ENCODE results near the gene USP9X.

The USP9X gene, protein sequence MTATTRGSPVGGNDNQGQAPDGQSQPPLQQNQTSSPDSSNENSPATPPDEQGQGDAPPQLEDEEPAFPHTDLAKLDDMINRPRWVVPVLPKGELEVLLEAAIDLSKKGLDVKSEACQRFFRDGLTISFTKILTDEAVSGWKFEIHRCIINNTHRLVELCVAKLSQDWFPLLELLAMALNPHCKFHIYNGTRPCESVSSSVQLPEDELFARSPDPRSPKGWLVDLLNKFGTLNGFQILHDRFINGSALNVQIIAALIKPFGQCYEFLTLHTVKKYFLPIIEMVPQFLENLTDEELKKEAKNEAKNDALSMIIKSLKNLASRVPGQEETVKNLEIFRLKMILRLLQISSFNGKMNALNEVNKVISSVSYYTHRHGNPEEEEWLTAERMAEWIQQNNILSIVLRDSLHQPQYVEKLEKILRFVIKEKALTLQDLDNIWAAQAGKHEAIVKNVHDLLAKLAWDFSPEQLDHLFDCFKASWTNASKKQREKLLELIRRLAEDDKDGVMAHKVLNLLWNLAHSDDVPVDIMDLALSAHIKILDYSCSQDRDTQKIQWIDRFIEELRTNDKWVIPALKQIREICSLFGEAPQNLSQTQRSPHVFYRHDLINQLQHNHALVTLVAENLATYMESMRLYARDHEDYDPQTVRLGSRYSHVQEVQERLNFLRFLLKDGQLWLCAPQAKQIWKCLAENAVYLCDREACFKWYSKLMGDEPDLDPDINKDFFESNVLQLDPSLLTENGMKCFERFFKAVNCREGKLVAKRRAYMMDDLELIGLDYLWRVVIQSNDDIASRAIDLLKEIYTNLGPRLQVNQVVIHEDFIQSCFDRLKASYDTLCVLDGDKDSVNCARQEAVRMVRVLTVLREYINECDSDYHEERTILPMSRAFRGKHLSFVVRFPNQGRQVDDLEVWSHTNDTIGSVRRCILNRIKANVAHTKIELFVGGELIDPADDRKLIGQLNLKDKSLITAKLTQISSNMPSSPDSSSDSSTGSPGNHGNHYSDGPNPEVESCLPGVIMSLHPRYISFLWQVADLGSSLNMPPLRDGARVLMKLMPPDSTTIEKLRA (N-terminal part only)

DNA sequence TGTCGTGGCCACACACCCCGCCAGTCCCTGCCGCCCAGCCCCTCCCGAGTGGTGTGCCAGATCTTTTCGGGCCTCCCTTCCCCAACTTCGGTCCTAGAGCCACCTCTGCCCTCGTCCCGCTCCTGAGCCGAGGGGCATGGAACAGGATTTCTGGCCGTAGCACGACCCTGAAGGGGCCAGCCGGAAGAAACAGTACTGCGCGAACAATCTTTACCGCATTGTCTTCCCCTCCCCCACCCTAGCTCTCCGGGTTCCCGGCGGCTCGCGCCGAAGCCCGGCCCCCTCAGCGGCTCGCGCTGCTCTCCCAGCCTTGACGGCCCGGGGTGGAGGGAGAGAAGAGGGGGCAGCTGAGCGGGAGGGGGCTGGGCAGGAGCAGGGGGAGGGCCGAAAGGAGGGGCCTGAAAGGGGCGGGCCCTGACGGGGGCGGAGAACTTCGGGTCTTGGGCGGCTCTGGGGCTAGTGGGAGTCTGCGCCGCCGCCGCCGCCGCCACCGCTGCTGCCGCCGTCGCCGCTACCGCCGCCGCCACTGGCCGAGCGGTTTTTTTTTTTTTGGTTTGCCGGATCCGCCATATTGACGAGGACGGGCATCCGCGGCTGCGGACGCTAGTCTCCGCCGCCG lies at the start of gene USP9X:
USP9X (plus strand) TSS at position 553 of the 619 bp plus-strand sequence. CDS start 38,184 bp downstream, outside the sequence.
- TF ChIP-seq, protein P1, sequence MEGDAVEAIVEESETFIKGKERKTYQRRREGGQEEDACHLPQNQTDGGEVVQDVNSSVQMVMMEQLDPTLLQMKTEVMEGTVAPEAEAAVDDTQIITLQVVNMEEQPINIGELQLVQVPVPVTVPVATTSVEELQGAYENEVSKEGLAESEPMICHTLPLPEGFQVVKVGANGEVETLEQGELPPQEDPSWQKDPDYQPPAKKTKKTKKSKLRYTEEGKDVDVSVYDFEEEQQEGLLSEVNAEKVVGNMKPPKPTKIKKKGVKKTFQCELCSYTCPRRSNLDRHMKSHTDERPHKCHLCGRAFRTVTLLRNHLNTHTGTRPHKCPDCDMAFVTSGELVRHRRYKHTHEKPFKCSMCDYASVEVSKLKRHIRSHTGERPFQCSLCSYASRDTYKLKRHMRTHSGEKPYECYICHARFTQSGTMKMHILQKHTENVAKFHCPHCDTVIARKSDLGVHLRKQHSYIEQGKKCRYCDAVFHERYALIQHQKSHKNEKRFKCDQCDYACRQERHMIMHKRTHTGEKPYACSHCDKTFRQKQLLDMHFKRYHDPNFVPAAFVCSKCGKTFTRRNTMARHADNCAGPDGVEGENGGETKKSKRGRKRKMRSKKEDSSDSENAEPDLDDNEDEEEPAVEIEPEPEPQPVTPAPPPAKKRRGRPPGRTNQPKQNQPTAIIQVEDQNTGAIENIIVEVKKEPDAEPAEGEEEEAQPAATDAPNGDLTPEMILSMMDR (IDR thresholded peaks at IDR 0.05): no peak
- Histone ChIP-seq H3K4me2 (ENCODE audit: low read length) (peak within 1 kb of the TSS; percentile 91), H3K27ac (peak within 1 kb of the TSS; percentile 100), H3K9me3 (ENCODE audit: control insufficient read depth, low read length) (no peaks in the 10 kb centered on the region), H3K27me3 (ENCODE audit: control insufficient read depth, insufficient read depth, low read length) (no peaks in the 10 kb centered on the region), H2AFZ (peak within 1 kb of the TSS; percentile 86), H3K9ac (peak within 1 kb of the TSS; percentile 98), H3K36me3 (ENCODE audit: control insufficient read depth, insufficient read depth, low read length) (no peaks in the 10 kb centered on the region), H3K79me2 (peaks cover 13% of the 10 kb centered on the region), H3K4me3 (ENCODE audit: low read depth, low read length) (peak within 1 kb of the TSS; percentile 84), H3K4me1 (no peaks in the 10 kb centered on the region)

DNA sequence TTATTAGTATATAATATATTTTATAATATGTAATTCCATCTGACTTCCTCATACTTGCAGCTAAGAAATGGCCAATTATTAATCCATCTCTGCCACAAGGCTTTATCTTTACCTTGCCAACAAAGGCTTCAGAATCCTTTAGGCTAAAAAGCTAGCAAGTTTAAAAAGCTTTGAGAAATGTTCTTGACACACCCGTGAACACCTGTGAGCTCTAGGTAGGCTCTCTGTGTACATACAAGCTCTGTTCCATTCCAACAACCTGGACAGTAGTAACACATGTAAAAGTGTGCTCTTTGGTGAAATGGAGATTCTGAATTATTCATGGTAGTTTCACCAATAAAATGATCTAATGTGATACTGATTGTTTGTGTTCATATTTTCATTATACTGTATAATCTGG lies 49.7 kb upstream of the USP9X start:
- no peaks in the 10 kb centered on the region for H3K9me3 ChIP-seq (ENCODE audit: control insufficient read depth, low read length)
- TF ChIP-seq, protein P1 (IDR thresholded peaks at IDR 0.05): no peak

DNA sequence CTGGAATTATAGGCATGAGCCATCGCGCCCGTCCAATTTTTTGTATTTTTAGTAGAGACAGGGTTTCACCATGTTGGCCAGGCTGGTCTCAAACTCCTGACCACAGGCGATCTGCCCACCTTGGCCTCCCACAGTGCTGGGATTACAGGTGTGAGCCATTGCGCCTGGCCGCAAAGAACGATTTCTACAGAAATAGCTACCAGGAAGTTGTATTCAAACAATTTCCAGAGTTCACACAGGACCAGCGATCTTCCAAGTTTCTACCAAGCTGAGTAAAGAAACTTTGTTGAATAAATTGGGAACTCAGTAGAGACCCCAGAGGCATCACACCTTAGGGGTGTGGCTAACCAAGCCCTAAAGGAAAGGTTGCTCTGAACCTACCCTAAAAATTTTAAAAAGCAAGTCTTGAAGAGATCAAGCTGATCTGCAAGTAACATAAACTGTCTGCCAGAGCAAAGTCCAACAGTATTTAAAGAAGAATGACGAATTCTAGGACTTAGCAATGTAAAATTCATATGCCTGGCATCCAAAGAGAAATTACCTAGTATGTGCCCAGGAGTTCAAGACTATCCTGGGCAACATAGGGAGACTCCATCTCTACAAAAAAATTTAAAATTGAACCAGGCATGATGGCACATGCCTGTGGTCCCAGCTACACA lies 48.4 kb upstream of the USP9X start:
- TF ChIP-seq, protein P1 (IDR thresholded peaks at IDR 0.05): no peak
- Histone ChIP-seq H3K27me3 (ENCODE audit: control insufficient read depth, insufficient read depth, low read length) (no peaks in the 10 kb centered on the region), H3K9ac (no peak overlapping the region), H2AFZ (no peak overlapping the region), H3K4me2 (ENCODE audit: low read length) (no peak overlapping the region), H3K36me3 (ENCODE audit: control insufficient read depth, insufficient read depth, low read length) (no peaks in the 10 kb centered on the region), H3K9me3 (ENCODE audit: control insufficient read depth, low read length) (no peaks in the 10 kb centered on the region), H3K79me2 (no peaks in the 10 kb centered on the region), H3K27ac (no peak overlapping the region), H3K4me3 (ENCODE audit: low read depth, low read length) (no peak overlapping the region), H3K4me1 (no peaks in the 10 kb centered on the region)

More for the DNA sequence above, 49.7 kb upstream of the USP9X start:
- no peaks in the 10 kb centered on the region for H3K79me2 ChIP-seq
- no peaks in the 10 kb centered on the region for H3K4me1 ChIP-seq
- no peak overlapping the region for H3K9ac ChIP-seq
- H3K27me3 ChIP-seq (ENCODE audit: control insufficient read depth, insufficient read depth, low read length): no peaks in the 10 kb centered on the region
- H3K4me2 ChIP-seq (ENCODE audit: low read length): no peak overlapping the region
- H3K27ac ChIP-seq: no peak overlapping the region
- H3K36me3 ChIP-seq (ENCODE audit: control insufficient read depth, insufficient read depth, low read length): no peaks in the 10 kb centered on the region
- H3K4me3 ChIP-seq (ENCODE audit: low read depth, low read length): no peak overlapping the region
- no peak overlapping the region for H2AFZ ChIP-seq

DNA sequence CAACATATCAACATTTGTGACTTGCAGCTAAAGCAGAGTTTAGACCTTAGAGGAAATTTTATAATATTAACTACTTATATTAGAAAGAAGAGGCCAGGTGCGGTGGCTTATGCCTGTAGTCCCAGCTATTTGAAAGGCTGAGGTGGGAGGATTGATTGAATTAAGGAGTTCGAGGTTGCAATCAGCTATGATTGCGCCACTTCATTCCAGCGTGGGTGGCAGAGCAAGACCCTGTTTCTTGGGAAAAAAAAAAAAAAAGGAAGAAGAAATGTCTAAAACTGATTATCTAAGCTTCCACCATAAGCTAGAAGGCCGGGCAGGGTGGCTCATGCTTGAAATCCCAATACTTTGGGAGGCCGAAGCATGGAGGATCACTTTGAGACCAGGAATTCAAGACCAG lies 42.0 kb upstream of the USP9X start:
- H3K9ac ChIP-seq: no peak overlapping the region
- H3K4me2 ChIP-seq (ENCODE audit: low read length): no peak overlapping the region
- H3K4me3 ChIP-seq (ENCODE audit: low read depth, low read length): no peak overlapping the region
- TF ChIP-seq, protein P1 (IDR thresholded peaks at IDR 0.05): no peak
- no peak overlapping the region for H2AFZ ChIP-seq
- H3K36me3 ChIP-seq (ENCODE audit: control insufficient read depth, insufficient read depth, low read length): no peaks in the 10 kb centered on the region
- H3K4me1 ChIP-seq: no peaks in the 10 kb centered on the region
- no peaks in the 10 kb centered on the region for H3K27me3 ChIP-seq (ENCODE audit: control insufficient read depth, insufficient read depth, low read length)
- no peak overlapping the region for H3K27ac ChIP-seq
- no peaks in the 10 kb centered on the region for H3K79me2 ChIP-seq
- no peaks in the 10 kb centered on the region for H3K9me3 ChIP-seq (ENCODE audit: control insufficient read depth, low read length)
